ENCODE measurements around the gene PROZ.

DNA sequence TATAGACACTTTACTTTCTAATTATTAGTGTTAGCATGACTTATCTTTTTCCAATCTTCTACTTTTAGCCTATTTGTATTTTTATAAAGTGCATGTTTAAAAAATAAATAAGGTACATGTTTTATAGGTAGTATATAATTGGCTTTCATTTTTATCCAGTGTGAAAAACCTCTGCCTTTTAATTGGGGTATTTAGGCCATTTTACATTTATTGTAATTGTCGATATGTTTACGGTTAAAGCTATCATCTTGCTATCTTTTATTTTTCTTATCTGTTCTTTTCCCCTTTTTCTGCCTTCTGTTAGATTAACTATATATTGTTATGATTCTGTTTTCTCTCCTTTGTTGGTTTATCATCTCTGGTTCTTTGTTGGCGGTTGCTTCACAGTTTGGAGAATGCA, 9.1 kb downstream of the PROZ start:
- TF ChIP-seq, protein P1, sequence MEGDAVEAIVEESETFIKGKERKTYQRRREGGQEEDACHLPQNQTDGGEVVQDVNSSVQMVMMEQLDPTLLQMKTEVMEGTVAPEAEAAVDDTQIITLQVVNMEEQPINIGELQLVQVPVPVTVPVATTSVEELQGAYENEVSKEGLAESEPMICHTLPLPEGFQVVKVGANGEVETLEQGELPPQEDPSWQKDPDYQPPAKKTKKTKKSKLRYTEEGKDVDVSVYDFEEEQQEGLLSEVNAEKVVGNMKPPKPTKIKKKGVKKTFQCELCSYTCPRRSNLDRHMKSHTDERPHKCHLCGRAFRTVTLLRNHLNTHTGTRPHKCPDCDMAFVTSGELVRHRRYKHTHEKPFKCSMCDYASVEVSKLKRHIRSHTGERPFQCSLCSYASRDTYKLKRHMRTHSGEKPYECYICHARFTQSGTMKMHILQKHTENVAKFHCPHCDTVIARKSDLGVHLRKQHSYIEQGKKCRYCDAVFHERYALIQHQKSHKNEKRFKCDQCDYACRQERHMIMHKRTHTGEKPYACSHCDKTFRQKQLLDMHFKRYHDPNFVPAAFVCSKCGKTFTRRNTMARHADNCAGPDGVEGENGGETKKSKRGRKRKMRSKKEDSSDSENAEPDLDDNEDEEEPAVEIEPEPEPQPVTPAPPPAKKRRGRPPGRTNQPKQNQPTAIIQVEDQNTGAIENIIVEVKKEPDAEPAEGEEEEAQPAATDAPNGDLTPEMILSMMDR (IDR thresholded peaks at IDR 0.05 in 2 of 3, conservative IDR thresholded peaks at IDR 0.05 in 1 of 3; ENCODE audit: insufficient read depth in 2 of 3, low read depth in 1 of 3, low read length in 3 of 3): no peak
- TF ChIP-seq, protein P2, sequence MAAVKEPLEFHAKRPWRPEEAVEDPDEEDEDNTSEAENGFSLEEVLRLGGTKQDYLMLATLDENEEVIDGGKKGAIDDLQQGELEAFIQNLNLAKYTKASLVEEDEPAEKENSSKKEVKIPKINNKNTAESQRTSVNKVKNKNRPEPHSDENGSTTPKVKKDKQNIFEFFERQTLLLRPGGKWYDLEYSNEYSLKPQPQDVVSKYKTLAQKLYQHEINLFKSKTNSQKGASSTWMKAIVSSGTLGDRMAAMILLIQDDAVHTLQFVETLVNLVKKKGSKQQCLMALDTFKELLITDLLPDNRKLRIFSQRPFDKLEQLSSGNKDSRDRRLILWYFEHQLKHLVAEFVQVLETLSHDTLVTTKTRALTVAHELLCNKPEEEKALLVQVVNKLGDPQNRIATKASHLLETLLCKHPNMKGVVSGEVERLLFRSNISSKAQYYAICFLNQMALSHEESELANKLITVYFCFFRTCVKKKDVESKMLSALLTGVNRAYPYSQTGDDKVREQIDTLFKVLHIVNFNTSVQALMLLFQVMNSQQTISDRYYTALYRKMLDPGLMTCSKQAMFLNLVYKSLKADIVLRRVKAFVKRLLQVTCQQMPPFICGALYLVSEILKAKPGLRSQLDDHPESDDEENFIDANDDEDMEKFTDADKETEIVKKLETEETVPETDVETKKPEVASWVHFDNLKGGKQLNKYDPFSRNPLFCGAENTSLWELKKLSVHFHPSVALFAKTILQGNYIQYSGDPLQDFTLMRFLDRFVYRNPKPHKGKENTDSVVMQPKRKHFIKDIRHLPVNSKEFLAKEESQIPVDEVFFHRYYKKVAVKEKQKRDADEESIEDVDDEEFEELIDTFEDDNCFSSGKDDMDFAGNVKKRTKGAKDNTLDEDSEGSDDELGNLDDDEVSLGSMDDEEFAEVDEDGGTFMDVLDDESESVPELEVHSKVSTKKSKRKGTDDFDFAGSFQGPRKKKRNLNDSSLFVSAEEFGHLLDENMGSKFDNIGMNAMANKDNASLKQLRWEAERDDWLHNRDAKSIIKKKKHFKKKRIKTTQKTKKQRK (IDR thresholded peaks at IDR 0.05; ENCODE audit: borderline replicate concordance, low read depth, low read length): no peak

Data from K562 (cell line).